Sigmoid colon (tissue), 4 donors: ENCODE results near the gene C4A.

ENCODE experiments used
- CTCF ChIP-seq, 4 experiments: fragments of 450-650 bp in 3 of 4; fragments of 200-600 bp in 1 of 4; IDR thresholded peaks; one replicate each; pipeline ENCODE4 v1.5.1; 2016 to 2019; ENCODE audit warnings: antibody characterized with exemption in 4 of 4, mild to moderate bottlenecking in 3 of 4, moderate library complexity in 2 of 4
- POLR2AphosphoS5 ChIP-seq, 4 donors: sonication (generic); formaldehyde crosslinking; IDR thresholded peaks; one replicate each; pipeline ENCODE4 v1.6.1; 2017; ENCODE audit warnings: antibody characterized with exemption in 4 of 4

GRCh38 chr6:31933537-31933936 is 48.3 kb upstream of the C4A start:
- TF ChIP-seq CTCF (IDR thresholded peaks at IDR 0.05) = no peak
- TF ChIP-seq POLR2AphosphoS5 (IDR thresholded peaks at IDR 0.05) = no peak
